HepG2 (cell line): ENCODE data around the gene DDX23. TPM values are rescaled to one million over a fixed set of nuclear protein-coding genes. Genes with fewer than 3 reads are reported as not detected.
A peak's percentile ranks its signal among the peaks of the same experiment; 100 is the strongest.

Experiments used
- ASH2L ChIP-seq: fragments of 300-600, 200-600 bp; sonication (generic); IDR thresholded peaks from 2 replicates; pipeline ENCODE4 v1.7.0; 2017; ENCODE audit warnings: low read depth, mild to moderate bottlenecking, moderate library complexity, mixed read lengths, low read length; ENCODE audit not compliant: insufficient read length
- CEBPZ ChIP-seq: IDR thresholded peaks from 2 replicates; pipeline ENCODE4 v1.6.1; 2012; ENCODE audit warnings: low read length, improper control_type of control experiment
- EEA1 ChIP-seq: sonication (generic); formaldehyde crosslinking; IDR thresholded peaks from 2 replicates; pipeline ENCODE4 v1.5.1; 2020; ENCODE audit warnings: mild to moderate bottlenecking, missing genetic modification reagents, borderline replicate concordance
- KAT8 ChIP-seq: IDR thresholded peaks from 2 replicates; pipeline ENCODE4 v1.6.1; 2016; ENCODE audit warnings: missing genetic modification reagents, missing compliant biosample characterization
- LCORL ChIP-seq, 2 experiments: fragments of 450-650 bp in 1 of 2; sonication (generic) in 1 of 2; formaldehyde crosslinking in 1 of 2; IDR thresholded peaks; 2 replicates each; pipeline versions ENCODE4 v1.5.0 to v1.6.1; 2017 to 2020; ENCODE audit warnings: antibody characterized with exemption in 1 of 2, missing genetic modification reagents in 1 of 2
- RARG ChIP-seq: sonication (generic); formaldehyde crosslinking; IDR thresholded peaks from 2 replicates; pipeline ENCODE4 v1.4.0; 2020; ENCODE audit warnings: low read depth, mild to moderate bottlenecking, missing genetic modification reagents
- SMC3 ChIP-seq: IDR thresholded peaks from 2 replicates; pipeline ENCODE4 v1.6.1; 2011; ENCODE audit warnings: low read length, improper control_type of control experiment
- SP4 ChIP-seq: sonication (generic); formaldehyde crosslinking; IDR thresholded peaks from 2 replicates; pipeline ENCODE4 v1.8.1; 2023; ENCODE audit warnings: mild to moderate bottlenecking, missing genetic modification reagents
- STAG1 ChIP-seq: sonication (generic); formaldehyde crosslinking; IDR thresholded peaks from 2 replicates; pipeline ENCODE4 v1.4.0; 2020; ENCODE audit warnings: missing genetic modification reagents
- TBX2 ChIP-seq: sonication (generic); formaldehyde crosslinking; IDR thresholded peaks from 2 replicates; pipeline ENCODE4 v1.5.0; 2020; ENCODE audit warnings: missing genetic modification reagents, mild to moderate bottlenecking, borderline replicate concordance
- UBTF ChIP-seq: sonication (generic); formaldehyde crosslinking; IDR thresholded peaks from 2 replicates; pipeline ENCODE4 v1.4.0; 2020; ENCODE audit warnings: mild to moderate bottlenecking, missing genetic modification reagents
- ZMYM3 ChIP-seq: sonication (generic); formaldehyde crosslinking; IDR thresholded peaks from 2 replicates; pipeline ENCODE4 v1.5.1; 2020; ENCODE audit warnings: mild to moderate bottlenecking, missing genetic modification reagents
- ZNF432 ChIP-seq: sonication (generic); formaldehyde crosslinking; IDR thresholded peaks from 2 replicates; pipeline ENCODE4 v1.5.0; 2020; ENCODE audit warnings: missing genetic modification reagents, mild to moderate bottlenecking, borderline replicate concordance
- ZNF501 ChIP-seq: sonication (generic); formaldehyde crosslinking; IDR thresholded peaks from 2 replicates; pipeline ENCODE4 v1.5.1; 2020; ENCODE audit warnings: mild to moderate bottlenecking, moderate library complexity, missing genetic modification reagents
- ZNF552 ChIP-seq: sonication (generic); formaldehyde crosslinking; IDR thresholded peaks from 2 replicates; pipeline ENCODE4 v1.9.0; 2022; ENCODE audit warnings: missing genetic modification reagents, mild to moderate bottlenecking, borderline replicate concordance
- ZNF614 ChIP-seq: IDR thresholded peaks from 2 replicates; pipeline ENCODE4 v1.6.1; 2018; ENCODE audit warnings: missing biosample characterization, missing genetic modification reagents, inconsistent platforms, borderline replicate concordance
- ZNF766 ChIP-seq: sonication (generic); formaldehyde crosslinking; IDR thresholded peaks from 2 replicates; pipeline ENCODE4 v1.5.0; 2020; ENCODE audit warnings: missing genetic modification reagents, borderline replicate concordance
- polyA plus RNA-seq, 8 experiments: library from polyadenylated mRNA; depleted of rRNA in 3 of 8; stranded (reverse) in 7 of 8; unstranded in 1 of 8; fragments of >200 nt; fragmentation: Illumina TruSeq in 4 of 8; extraction: Trizol in 4 of 8; gene quantifications; 2 replicates each; pipeline versions ENCODE4 v1.2.1 to v1.2.3, GENCODE V29; 2011 to 2016; ENCODE audit warnings: low read depth in 4 of 8, missing spikeins in 1 of 8, mixed read lengths in 1 of 8; ENCODE audit not compliant: insufficient read depth in 1 of 8
- total RNA-seq, 5 experiments: library from RNA; depleted of rRNA; stranded (reverse); fragments of >200 nt; fragmentation: Illumina TruSeq; extraction: Trizol; gene quantifications; 2 replicates each; pipeline ENCODE4 v1.2.3, GENCODE V29; 2016; ENCODE audit warnings: low read depth in 1 of 5
- TF ChIP-seq, protein P1 (sequence below): sonication (generic); formaldehyde crosslinking; IDR thresholded peaks from 2 replicates; pipeline ENCODE4 v1.9.0; 2021; ENCODE audit warnings: missing genetic modification reagents, mild to moderate bottlenecking, borderline replicate concordance
- TF ChIP-seq, protein P2 (sequence below): sonication (generic); formaldehyde crosslinking; IDR thresholded peaks from 2 replicates; pipeline ENCODE4 v1.4.0; 2020; ENCODE audit warnings: missing genetic modification reagents

DDX23 gene
- total and polyA plus RNA-seq, 2 of the 13 experiments (the other 11 are each of a cell fraction or from before 2014, with no cell fraction given) = 35.7 to 90.0 TPM

DNA sequence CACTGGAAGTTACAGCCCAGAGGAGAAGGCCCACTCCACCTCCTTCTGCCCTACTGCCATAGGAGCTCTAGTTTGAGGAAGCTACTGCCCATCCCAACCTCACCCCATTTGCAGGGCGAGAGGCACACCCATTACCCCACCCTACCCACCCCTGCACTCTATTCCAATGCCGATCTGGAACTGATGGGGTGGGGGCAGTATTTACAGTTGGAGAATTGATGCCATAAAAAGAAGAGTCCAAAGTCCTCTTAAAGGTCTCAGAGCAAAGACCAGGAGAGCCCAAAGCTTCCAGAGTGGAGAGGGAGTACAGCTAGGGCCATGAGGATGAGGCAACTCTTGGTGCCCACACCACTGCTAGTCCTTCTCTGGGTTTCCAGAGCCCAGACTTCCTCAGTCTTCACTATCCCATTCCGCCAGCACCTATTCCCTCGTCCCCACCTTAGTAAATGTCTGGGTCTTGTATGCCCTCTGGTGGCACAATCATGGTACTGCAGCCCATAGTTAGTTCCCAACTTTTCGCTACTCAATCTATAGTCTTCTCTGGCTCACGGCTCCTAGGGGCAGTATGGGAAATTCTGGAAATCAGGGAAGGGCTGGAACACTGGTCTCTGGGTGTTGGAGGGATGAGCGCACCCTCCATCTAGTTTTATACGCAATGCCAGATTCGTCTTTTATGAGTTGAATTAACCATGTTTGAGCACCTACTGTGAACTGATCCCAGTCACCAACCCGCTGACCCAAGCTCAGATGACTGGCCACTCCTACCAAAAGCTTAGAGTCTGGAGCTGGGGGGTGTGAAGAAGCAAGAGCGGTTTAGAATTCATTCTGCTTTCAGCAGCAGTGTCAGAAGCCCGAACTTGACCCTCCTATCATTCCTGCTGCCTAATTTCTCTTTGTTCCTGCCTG, 56.2 kb downstream of the DDX23 start (continued):
- TF ChIP-seq TBX2 (CRISPR knock-in tag) (0 out of 2 replicates have a peak, but pooled peaks have one; percentile 22), ZNF432 (no peak), STAG1 (CRISPR knock-in tag) (peak; percentile 89), CEBPZ (no peak), KAT8 (CRISPR knock-in tag) (0 out of 2 replicates have a peak, but pooled peaks have one; percentile 46), SP4 (CRISPR knock-in tag) (no peak), ZNF766 (CRISPR knock-in tag) (no peak), RARG (no peak), SMC3 (peak; percentile 95), EEA1 (CRISPR knock-in tag) (no peak), ASH2L (peak; percentile 31), ZNF552 (CRISPR knock-in tag) (no peak), UBTF (CRISPR knock-in tag) (0 out of 2 replicates have a peak, but pooled peaks have one; percentile 40), LCORL (IDR thresholded peaks at IDR 0.05) (no peak), LCORL (CRISPR knock-in tag; IDR thresholded peaks at IDR 0.05) (no peak), ZNF614 (CRISPR knock-in tag) (0 out of 2 replicates have a peak, but pooled peaks have one; percentile 36), ZMYM3 (CRISPR knock-in tag) (no peak), ZNF501 (no peak)
- TF ChIP-seq, protein P1, sequence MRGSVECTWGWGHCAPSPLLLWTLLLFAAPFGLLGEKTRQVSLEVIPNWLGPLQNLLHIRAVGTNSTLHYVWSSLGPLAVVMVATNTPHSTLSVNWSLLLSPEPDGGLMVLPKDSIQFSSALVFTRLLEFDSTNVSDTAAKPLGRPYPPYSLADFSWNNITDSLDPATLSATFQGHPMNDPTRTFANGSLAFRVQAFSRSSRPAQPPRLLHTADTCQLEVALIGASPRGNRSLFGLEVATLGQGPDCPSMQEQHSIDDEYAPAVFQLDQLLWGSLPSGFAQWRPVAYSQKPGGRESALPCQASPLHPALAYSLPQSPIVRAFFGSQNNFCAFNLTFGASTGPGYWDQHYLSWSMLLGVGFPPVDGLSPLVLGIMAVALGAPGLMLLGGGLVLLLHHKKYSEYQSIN (CRISPR knock-in tag) = no peak
- TF ChIP-seq, protein P2, sequence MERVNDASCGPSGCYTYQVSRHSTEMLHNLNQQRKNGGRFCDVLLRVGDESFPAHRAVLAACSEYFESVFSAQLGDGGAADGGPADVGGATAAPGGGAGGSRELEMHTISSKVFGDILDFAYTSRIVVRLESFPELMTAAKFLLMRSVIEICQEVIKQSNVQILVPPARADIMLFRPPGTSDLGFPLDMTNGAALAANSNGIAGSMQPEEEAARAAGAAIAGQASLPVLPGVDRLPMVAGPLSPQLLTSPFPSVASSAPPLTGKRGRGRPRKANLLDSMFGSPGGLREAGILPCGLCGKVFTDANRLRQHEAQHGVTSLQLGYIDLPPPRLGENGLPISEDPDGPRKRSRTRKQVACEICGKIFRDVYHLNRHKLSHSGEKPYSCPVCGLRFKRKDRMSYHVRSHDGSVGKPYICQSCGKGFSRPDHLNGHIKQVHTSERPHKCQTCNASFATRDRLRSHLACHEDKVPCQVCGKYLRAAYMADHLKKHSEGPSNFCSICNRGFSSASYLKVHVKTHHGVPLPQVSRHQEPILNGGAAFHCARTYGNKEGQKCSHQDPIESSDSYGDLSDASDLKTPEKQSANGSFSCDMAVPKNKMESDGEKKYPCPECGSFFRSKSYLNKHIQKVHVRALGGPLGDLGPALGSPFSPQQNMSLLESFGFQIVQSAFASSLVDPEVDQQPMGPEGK = no peak
